Measurements from ENCODE around the gene CENPX.

DNA sequence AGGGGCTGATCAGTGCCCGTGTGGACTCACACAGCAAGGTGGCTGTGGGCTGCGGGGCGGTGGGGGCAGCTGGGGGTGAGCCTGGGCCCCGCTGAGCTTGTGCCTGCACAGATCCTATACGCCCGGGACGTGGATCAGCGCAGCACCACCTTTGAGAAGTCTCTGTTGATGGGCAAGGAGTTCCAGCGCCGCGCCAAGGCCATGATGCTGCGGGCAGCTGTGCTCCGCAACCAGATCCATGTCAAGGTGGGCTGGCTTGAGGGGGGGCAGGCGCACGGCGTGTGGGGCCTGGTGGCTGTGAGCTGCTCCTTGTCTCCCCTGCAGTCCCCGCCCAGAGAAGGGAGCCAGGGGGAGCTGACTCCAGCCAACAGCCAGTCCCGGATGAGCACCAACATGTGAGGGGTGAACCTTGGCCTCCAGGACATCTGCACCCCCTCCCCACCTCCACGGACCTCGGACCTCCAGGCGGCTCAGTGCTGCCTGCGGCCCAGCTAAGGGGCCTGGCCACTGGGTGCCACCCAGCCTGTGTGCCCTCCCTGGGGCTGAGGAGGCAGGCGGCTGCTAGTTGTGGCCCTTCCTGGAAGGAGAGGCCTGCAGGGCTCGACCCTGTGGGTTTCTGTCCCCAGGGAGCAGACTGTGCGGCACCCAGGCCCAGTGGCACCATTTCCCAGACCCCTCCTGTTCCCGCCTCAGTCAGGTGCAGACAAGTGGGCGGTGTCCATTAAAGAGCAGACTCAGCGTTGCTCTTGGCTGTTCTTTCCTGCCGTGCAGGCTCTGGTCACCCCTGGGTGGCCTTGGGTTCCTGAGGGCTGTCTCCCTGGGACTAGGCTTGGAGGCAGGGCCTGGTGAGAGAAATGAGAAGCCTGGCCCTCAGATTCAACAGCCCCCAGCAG is 34.3 kb upstream of the CENPX start:
- no peak for TF ChIP-seq POLR2A (IDR thresholded peaks at IDR 0.05; ENCODE audit: low read depth, low read length)
- TF ChIP-seq, protein P1, sequence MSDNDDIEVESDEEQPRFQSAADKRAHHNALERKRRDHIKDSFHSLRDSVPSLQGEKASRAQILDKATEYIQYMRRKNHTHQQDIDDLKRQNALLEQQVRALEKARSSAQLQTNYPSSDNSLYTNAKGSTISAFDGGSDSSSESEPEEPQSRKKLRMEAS (IDR thresholded peaks at IDR 0.05; ENCODE audit: insufficient read depth, insufficient read length), result no peak
- TF ChIP-seq, protein P2, sequence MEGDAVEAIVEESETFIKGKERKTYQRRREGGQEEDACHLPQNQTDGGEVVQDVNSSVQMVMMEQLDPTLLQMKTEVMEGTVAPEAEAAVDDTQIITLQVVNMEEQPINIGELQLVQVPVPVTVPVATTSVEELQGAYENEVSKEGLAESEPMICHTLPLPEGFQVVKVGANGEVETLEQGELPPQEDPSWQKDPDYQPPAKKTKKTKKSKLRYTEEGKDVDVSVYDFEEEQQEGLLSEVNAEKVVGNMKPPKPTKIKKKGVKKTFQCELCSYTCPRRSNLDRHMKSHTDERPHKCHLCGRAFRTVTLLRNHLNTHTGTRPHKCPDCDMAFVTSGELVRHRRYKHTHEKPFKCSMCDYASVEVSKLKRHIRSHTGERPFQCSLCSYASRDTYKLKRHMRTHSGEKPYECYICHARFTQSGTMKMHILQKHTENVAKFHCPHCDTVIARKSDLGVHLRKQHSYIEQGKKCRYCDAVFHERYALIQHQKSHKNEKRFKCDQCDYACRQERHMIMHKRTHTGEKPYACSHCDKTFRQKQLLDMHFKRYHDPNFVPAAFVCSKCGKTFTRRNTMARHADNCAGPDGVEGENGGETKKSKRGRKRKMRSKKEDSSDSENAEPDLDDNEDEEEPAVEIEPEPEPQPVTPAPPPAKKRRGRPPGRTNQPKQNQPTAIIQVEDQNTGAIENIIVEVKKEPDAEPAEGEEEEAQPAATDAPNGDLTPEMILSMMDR (IDR thresholded peaks at IDR 0.05; ENCODE audit: extremely low read depth in 1 of 2, insufficient read depth in 1 of 2, low read depth in 1 of 2, low read length in 2 of 2), result no peak
- peak; percentile 28 for TF ChIP-seq POLR2AphosphoS5 (IDR thresholded peaks at IDR 0.05; ENCODE audit: insufficient read depth, low read depth, low read length)
- TF ChIP-seq EZH2 (IDR thresholded peaks at IDR 0.05; ENCODE audit: borderline replicate concordance, low read depth, low read length, severe bottlenecking), result no peak
- TF ChIP-seq MYC (IDR thresholded peaks at IDR 0.05; ENCODE audit: low read depth, low read length), result no peak
- no peak for TF ChIP-seq JUN (IDR thresholded peaks at IDR 0.05; ENCODE audit: borderline replicate concordance, insufficient read depth, insufficient read length, low read depth)
- no peak for TF ChIP-seq GATA2 (IDR thresholded peaks at IDR 0.05; ENCODE audit: insufficient read depth, insufficient read length, low read depth, low read length)
- TF ChIP-seq FOS (IDR thresholded peaks at IDR 0.05; ENCODE audit: borderline replicate concordance, insufficient read depth, low read length), result no peak
